Skeletal muscle tissue (tissue), 4 donors: ENCODE measurements around the gene NF1. TPM values are rescaled to one million over a fixed set of nuclear protein-coding genes. Genes with fewer than 3 reads are reported as not detected.

Experiments
- H3K27ac ChIP-seq: one replicate; pipeline ENCODE4 v1.7.0; 2013; ENCODE audit warnings: mild to moderate bottlenecking, low read depth, low read length, inconsistent platforms
- H3K27me3 ChIP-seq, 3 donors: one replicate each; pipeline ENCODE4 v1.7.0; 2013; ENCODE audit warnings: low read length in 3 of 3; ENCODE audit not compliant: control insufficient read depth in 3 of 3, insufficient read depth in 3 of 3
- H3K36me3 ChIP-seq, 3 donors: one replicate each; pipeline ENCODE4 v1.7.0; 2013; ENCODE audit warnings: low read length in 3 of 3; ENCODE audit not compliant: control insufficient read depth in 3 of 3, insufficient read depth in 3 of 3
- H3K4me1 ChIP-seq, 3 donors: one replicate each; pipeline ENCODE4 v1.7.0; 2013; ENCODE audit warnings: low read length in 3 of 3, mild to moderate bottlenecking in 3 of 3; ENCODE audit not compliant: control insufficient read depth in 3 of 3, insufficient read depth in 3 of 3
- H3K4me3 ChIP-seq, 3 donors: one replicate each; pipeline ENCODE4 v1.7.0; 2013; ENCODE audit warnings: low read length in 3 of 3
- H3K9ac ChIP-seq, 3 donors: one replicate each; pipeline ENCODE4 v1.7.0; 2013; ENCODE audit warnings: low read length in 3 of 3, mild to moderate bottlenecking in 3 of 3, moderate library complexity in 2 of 3, low read depth in 1 of 3
- H3K9me3 ChIP-seq, 3 donors: one replicate each; pipeline ENCODE4 v1.7.0; 2013; ENCODE audit warnings: low read length in 3 of 3; ENCODE audit not compliant: control insufficient read depth in 3 of 3
- total RNA-seq: library from RNA; depleted of rRNA; stranded (reverse); fragments of >200 nt; gene quantifications from one replicate; pipeline ENCODE4 v1.2.3, GENCODE V29; 2014
- donor health status: Osteomylitis.

Gene NF1
- total RNA-seq, 1 donor from 2014 or later: 76.2 TPM

DNA sequence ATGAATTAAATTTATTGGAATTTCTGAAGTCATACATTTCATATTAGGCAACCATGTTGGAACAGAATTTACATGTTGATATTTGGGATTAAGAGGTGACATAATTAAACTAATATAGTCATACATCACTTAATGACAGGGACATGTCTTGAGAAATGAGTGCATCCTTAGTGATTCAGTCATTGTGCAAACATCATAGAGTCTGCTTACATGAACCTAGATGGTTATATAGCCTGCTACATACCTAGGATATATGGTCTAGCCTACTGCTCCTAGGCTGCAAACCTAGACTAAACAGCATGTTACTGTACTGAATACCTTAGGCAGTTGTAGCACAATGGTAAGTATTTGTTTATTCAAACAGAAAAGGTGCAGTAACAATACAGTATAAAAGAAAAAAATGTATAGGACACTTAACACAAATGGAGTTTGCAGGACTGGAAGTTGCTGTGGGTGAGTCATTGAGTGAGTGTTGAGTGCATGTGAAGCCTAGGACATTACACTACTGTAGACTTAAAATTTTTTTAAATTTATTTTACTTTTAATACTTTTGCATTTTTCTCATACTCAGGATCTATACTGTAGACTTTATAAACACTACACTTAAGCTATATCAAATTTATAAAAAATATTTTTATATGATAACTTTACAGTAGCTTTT, 116.7 kb downstream of the NF1 start:
- Histone ChIP-seq H3K4me3 (no peak overlapping the region), H3K36me3 (peaks cover 0 to 7% (median 0%) of the 10 kb centered on the region in 3 donors), H3K27ac (no peak overlapping the region), H3K9me3 (no peaks in the 10 kb centered on the region), H3K9ac (no peak overlapping the region), H3K27me3 (no peaks in the 10 kb centered on the region), H3K4me1 (peaks cover 0 to 4% (median 0%) of the 10 kb centered on the region in 3 donors)

DNA sequence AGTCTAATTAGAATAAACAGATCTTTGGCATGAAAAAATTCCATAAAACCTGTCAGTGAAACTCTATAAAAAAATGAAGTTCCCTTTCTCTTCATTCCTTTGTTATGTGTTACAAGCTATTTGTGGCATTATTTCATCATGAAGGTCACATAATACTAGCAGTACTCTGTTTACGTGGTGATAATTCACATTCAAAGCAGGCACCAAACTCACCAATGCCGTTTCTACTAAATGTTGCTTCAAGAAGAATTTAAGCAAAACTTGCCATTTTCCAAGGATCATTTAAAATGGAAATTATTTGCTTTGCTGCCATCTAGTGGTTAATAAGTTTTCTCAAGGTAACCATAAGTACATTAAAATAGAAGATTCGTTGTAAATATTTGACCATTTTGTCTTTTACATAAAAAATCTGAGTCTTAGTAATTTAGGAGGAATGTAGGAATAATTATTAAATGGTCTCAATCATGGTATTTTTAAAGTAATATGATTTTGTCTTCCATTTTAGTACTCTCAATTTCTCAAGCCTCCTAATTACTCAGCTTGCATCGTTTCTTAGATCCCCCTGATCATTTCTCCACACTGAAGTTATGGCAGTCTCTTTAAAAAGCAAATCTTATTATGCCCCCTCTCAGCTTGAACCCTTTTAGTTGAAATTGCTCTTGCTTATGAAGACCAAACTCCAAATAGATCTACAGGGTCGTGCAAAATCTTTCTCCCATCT, 121.4 kb downstream of the NF1 start:
- no peak overlapping the region for H3K9ac ChIP-seq
- H3K4me1 ChIP-seq: peaks cover 0 to 4% (median 0%) of the 10 kb centered on the region in 3 donors
- peaks cover 2 to 13% (median 11%) of the 10 kb centered on the region in 3 donors for H3K36me3 ChIP-seq
- no peak overlapping the region for H3K4me3 ChIP-seq
- no peaks in the 10 kb centered on the region for H3K9me3 ChIP-seq
- H3K27ac ChIP-seq: no peak overlapping the region
- H3K27me3 ChIP-seq: no peaks in the 10 kb centered on the region

DNA sequence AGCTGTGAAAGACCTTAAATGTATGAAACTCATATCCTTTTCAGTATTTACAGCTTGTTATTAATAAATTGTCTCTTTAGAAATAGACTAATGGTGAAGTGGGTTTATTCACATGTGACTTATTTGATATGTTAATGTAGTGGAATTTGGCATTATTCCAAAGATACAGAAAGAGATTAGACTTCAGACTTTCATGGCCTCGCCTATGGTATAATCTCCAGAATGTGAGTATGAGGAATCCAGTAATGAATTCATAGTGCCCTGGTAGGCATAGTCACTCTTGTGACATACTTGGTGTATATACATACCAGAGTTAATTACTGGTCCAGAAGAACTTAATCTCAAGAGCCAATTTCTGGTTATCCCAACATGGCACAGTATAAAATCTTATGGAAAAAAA, 129.6 kb downstream of the NF1 start:
- no peak overlapping the region for H3K9ac ChIP-seq
- H3K27me3 ChIP-seq: no peaks in the 10 kb centered on the region
- no peak overlapping the region for H3K4me3 ChIP-seq
- no peaks in the 10 kb centered on the region for H3K9me3 ChIP-seq
- H3K36me3 ChIP-seq: peaks cover 0 to 24% (median 10%) of the 10 kb centered on the region in 3 donors
- no peak overlapping the region for H3K27ac ChIP-seq
- no peaks in the 10 kb centered on the region for H3K4me1 ChIP-seq

DNA sequence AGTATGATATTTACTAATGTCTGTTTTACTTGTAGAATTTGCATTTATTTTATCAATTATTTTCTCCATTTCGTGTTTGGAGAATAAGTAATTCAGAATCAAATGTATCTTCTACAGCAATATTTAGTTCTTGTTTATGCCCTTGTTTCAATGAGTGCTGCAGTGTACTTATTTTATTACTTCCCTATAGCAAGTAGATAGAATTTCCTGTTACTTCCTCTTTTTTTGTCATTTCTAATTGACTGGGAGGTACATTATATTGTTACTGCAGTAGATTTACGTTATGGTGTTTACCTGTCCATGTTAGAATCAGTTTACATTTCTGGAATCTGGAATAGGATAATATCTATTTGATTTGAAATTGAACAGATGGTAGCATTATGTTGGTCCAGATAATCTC, 131.1 kb downstream of the NF1 start:
- H3K9me3 ChIP-seq: no peaks in the 10 kb centered on the region
- H3K9ac ChIP-seq: no peak overlapping the region
- peaks cover 4 to 28% (median 14%) of the 10 kb centered on the region in 3 donors for H3K36me3 ChIP-seq

DNA sequence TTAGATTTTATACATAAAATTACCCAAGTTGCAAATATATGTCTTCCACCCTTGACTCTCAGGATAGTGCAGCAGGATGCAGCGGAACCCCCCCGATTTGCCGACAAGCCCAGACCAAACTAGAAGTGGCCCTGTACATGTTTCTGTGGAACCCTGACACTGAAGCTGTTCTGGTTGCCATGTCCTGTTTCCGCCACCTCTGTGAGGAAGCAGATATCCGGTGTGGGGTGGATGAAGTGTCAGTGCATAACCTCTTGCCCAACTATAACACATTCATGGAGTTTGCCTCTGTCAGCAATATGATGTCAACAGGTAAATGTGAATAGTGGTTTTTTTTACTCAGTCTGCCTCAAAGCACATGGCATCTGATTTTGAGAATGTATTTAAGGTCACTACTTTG, 131.6 kb downstream of the NF1 start:
- Histone ChIP-seq H3K36me3 (peaks cover 4 to 28% (median 14%) of the 10 kb centered on the region in 3 donors), H3K27me3 (no peaks in the 10 kb centered on the region), H3K4me3 (no peak overlapping the region), H3K27ac (no peak overlapping the region), H3K9me3 (no peaks in the 10 kb centered on the region), H3K9ac (no peak overlapping the region), H3K4me1 (no peaks in the 10 kb centered on the region)

More for the DNA sequence above, 131.1 kb downstream of the NF1 start:
- no peaks in the 10 kb centered on the region for H3K27me3 ChIP-seq
- H3K4me3 ChIP-seq: no peak overlapping the region
- H3K4me1 ChIP-seq: no peaks in the 10 kb centered on the region
- no peak overlapping the region for H3K27ac ChIP-seq

DNA sequence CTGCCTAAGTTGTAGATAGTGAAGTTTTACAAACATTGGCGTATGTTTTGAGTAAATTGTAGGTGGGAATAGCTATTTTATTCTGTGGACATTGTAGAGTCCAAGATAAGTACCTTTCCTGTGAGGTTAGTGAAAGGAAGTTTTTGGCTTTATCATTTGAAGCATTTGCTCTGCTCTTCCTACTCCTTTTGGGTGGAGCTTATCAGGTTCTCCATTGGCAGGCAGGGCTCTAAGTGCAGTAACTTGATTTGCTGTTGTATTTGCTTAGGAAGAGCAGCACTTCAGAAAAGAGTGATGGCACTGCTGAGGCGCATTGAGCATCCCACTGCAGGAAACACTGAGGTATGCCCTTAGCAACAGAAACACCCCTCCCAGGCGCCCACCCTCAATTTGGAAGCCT, 132.2 kb downstream of the NF1 start:
- Histone ChIP-seq H3K27ac (no peak overlapping the region), H3K9me3 (no peaks in the 10 kb centered on the region), H3K9ac (no peak overlapping the region), H3K27me3 (no peaks in the 10 kb centered on the region), H3K4me1 (no peaks in the 10 kb centered on the region), H3K36me3 (peaks cover 4 to 28% (median 14%) of the 10 kb centered on the region in 3 donors), H3K4me3 (no peak overlapping the region)

DNA sequence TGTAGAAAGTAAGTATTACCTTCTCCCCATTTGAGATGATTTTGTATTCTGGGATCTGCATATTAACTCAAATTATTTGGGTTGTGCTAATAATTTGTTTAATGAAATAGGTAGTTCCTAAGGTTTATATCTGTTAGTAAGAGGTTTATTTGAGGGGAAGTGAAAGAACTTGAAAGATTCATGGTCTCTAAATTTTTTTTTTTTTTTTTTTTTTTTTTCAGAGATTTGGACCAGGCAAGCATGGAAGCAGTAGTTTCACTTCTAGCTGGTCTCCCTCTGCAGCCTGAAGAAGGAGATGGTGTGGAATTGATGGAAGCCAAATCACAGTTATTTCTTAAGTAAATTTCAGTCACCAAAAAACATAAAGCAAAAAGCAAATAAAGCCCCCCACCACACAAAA, 137.1 kb downstream of the NF1 start:
- no peak overlapping the region for H3K27ac ChIP-seq
- H3K9me3 ChIP-seq: no peaks in the 10 kb centered on the region
- H3K36me3 ChIP-seq: peaks cover 17 to 50% (median 43%) of the 10 kb centered on the region in 3 donors
- no peaks in the 10 kb centered on the region for H3K4me1 ChIP-seq
- H3K9ac ChIP-seq: no peak overlapping the region
- no peak overlapping the region for H3K4me3 ChIP-seq
- H3K27me3 ChIP-seq: no peaks in the 10 kb centered on the region

DNA sequence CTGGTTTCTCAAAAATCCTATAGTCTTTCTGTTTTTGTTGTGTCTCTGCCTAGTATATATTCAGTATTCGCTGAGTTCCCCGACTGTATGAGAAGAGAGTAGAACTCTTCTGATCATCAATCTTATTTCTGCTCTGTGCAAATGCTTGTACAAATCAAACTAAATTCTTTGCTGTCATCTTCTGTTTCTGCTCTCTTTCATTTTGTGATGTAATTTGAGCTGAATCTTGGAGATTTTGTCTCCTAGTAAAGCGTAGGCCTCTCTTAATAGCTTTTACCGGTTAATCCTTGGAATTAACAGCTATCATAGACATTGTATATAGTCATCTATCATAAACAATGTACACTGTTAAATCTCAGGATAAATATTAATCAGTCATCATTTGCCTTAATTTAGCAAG, 140.3 kb downstream of the NF1 start:
- Histone ChIP-seq H3K9me3 (no peaks in the 10 kb centered on the region), H3K4me1 (no peaks in the 10 kb centered on the region), H3K4me3 (no peak overlapping the region), H3K27ac (no peak overlapping the region), H3K27me3 (no peaks in the 10 kb centered on the region), H3K36me3 (peaks cover 17 to 40% (median 39%) of the 10 kb centered on the region in 3 donors), H3K9ac (no peak overlapping the region)

DNA sequence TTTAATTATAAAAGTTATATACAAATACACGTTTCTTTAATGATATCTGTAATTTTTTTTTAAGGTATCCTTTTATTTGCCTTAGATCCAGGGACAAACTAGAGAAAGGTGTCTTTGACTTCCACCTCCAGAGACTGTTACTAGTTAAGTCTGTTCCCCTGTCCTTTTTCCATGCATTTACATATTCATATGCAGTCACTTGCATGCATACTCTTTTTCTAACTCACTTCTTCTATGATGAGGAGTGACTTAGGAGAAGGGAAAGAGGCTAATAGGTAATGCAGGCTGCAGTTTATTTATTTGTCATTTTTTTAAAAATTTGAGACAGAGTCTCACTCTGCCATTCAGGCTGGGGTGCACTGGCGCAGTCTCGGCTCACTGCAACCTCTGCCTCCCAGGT, 141.4 kb downstream of the NF1 start:
- Histone ChIP-seq H3K4me1 (no peaks in the 10 kb centered on the region), H3K36me3 (peaks cover 15 to 39% (median 35%) of the 10 kb centered on the region in 3 donors), H3K9me3 (no peaks in the 10 kb centered on the region), H3K27ac (no peak overlapping the region), H3K4me3 (no peak overlapping the region), H3K9ac (no peak overlapping the region), H3K27me3 (no peaks in the 10 kb centered on the region)

DNA sequence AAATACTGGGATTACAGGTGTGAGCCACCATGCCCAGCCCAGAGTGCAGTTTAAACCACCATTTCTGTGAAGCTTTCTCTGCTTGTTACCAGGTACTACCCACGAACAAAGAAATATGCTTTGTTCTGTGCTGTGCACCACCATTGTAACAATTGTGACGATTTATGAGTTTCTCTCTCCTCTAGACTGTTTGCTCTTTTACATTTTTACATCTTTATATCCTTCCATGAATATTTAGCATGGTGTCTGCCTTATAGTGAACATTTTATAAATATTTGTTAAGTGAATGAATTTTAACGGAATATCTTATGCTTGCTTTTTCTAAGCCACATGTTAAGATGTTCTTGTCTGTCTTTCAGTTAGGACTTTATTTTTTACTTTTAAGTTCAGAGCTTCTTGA, 141.9 kb downstream of the NF1 start:
- no peak overlapping the region for H3K27ac ChIP-seq
- peaks cover 17 to 39% (median 35%) of the 10 kb centered on the region in 3 donors for H3K36me3 ChIP-seq
- H3K9me3 ChIP-seq: no peaks in the 10 kb centered on the region
- H3K4me1 ChIP-seq: no peaks in the 10 kb centered on the region
- no peak overlapping the region for H3K9ac ChIP-seq
- H3K27me3 ChIP-seq: no peaks in the 10 kb centered on the region
- H3K4me3 ChIP-seq: no peak overlapping the region
